Mesendoderm (in vitro differentiated cells): ENCODE data around the gene CALU.

ENCODE experiments used
- DNase-seq: peaks from one replicate; pipeline ENCODE4 v3.0.0; 2013
- H2AK5ac ChIP-seq: 2 replicates; pipeline ENCODE4 v1.6.1; 2013; ENCODE audit warnings: low read length, inconsistent platforms
- H2BK120ac ChIP-seq: 2 replicates; pipeline ENCODE4 v1.6.1; 2013; ENCODE audit warnings: low read depth, mild to moderate bottlenecking, low read length, moderate library complexity, mixed read lengths
- H2BK15ac ChIP-seq: replicated peaks from 2 replicates; pipeline ENCODE4 v1.6.1; 2013; ENCODE audit warnings: low read depth, mild to moderate bottlenecking, moderate library complexity
- H2BK5ac ChIP-seq: 2 replicates; pipeline ENCODE4 v1.6.1; 2013; ENCODE audit warnings: low read length, inconsistent platforms
- H3K18ac ChIP-seq: 2 replicates; pipeline ENCODE4 v1.6.1; 2013; ENCODE audit warnings: mild to moderate bottlenecking, low read length, mixed read lengths
- H3K23ac ChIP-seq: one replicate; pipeline ENCODE4 v1.6.1; 2013; ENCODE audit warnings: low read length
- H3K27ac ChIP-seq: 2 replicates; pipeline ENCODE4 v1.5.1; 2013; ENCODE audit warnings: low read depth, mild to moderate bottlenecking, inconsistent platforms, low read length, moderate library complexity
- H3K27me3 ChIP-seq: 2 replicates; pipeline ENCODE4 v1.6.1; 2013; ENCODE audit warnings: low read length, control low read depth, mild to moderate bottlenecking, inconsistent platforms; ENCODE audit not compliant: insufficient read depth, poor library complexity
- H3K36me3 ChIP-seq: 2 replicates; pipeline ENCODE4 v1.6.1; 2013; ENCODE audit warnings: low read length, inconsistent platforms; ENCODE audit not compliant: control insufficient read depth, insufficient read depth
- H3K4ac ChIP-seq: one replicate; pipeline ENCODE4 v1.6.1; 2013; ENCODE audit warnings: low read depth, mild to moderate bottlenecking, low read length, moderate library complexity
- H3K4me1 ChIP-seq: 2 replicates; pipeline ENCODE4 v1.6.1; 2013; ENCODE audit warnings: low read depth, low read length, inconsistent platforms; ENCODE audit not compliant: control insufficient read depth
- H3K4me2 ChIP-seq: 2 replicates; pipeline ENCODE4 v1.6.1; 2013; ENCODE audit warnings: low read length
- H3K4me3 ChIP-seq: 2 replicates; pipeline ENCODE4 v1.5.1; 2013; ENCODE audit warnings: mild to moderate bottlenecking, low read length
- H3K56ac ChIP-seq: one replicate; pipeline ENCODE4 v1.6.1; 2013; ENCODE audit warnings: low read length
- H3K79me1 ChIP-seq: 2 replicates; pipeline ENCODE4 v1.6.1; 2013; ENCODE audit warnings: low read length, inconsistent platforms
- H3K79me2 ChIP-seq: 2 replicates; pipeline ENCODE4 v1.6.1; 2013; ENCODE audit warnings: mild to moderate bottlenecking, low read length; ENCODE audit not compliant: control insufficient read depth, insufficient read depth
- H3K9ac ChIP-seq: 2 replicates; pipeline ENCODE4 v1.6.1; 2013; ENCODE audit warnings: low read length, inconsistent platforms
- H4K5ac ChIP-seq: one replicate; pipeline ENCODE4 v1.6.1; 2013; ENCODE audit warnings: low read length
- H4K8ac ChIP-seq: one replicate; pipeline ENCODE4 v1.6.1; 2013; ENCODE audit warnings: low read depth, mild to moderate bottlenecking, control low read depth, low read length, moderate library complexity
- WGBS: extraction: QIAGEN DNeasy Blood & Tissue Kit; methylation state at CpG from one replicate; pipeline ENCODE4 v1.1.7; 2013; ENCODE audit warnings: low lambda C conversion rate, missing lambda C conversion rate; ENCODE audit not compliant: insufficient coverage; ENCODE audit errors: extremely low coverage; 5-methylcytosine and 5-hydroxymethylcytosine counted together

CALU gene

DNA sequence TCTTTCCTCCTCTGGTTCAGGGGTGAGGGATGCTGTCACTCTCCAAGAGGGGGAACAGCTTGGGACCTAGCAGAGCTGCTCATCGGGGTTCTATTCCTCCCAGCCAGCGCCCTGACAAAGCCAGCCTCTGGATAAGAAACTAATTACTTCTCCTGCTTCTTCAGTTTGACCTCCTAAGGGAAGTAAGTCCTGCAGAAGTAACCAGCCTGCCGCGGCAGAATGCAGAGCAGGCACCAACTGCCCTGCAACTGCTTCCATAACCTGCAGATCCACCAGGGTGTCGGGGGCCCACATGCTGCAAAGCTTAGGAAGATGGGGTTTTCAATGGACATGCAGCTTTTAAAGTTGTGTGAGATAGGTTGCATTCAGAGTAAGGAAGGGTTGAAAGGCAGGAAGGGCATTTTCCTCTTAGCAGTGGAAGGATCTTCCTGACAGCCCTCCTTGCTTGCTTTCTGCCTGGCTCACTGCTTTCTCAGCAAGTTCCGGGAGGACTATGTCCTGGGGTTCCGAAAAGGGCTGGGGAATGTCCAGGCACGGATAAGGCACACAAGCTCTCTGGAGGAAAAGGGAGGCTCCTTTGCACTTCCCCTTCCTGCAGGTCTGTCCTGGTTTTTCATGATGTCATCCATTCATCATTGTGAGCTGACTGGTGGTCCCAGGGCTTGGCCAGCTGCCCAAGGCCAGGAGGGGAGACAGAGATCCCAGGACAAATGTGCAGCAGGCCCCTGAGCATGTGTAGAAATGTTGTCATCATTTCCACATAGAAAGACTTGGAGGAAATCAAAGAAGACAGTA, 24.3 kb upstream of the CALU start:
- Histone ChIP-seq H3K36me3 (no peaks in the 10 kb centered on the region), H3K56ac (no peak overlapping the region), H3K4me3 (no peak overlapping the region), H4K8ac (no peak overlapping the region), H3K27me3 (no peaks in the 10 kb centered on the region), H3K79me1 (no peaks in the 10 kb centered on the region), H2BK15ac (no peak overlapping the region), H2AK5ac (no peak overlapping the region), H3K4me1 (no peaks in the 10 kb centered on the region), H3K9ac (no peak overlapping the region), H4K5ac (no peak overlapping the region), H3K4ac (no peak overlapping the region), H3K27ac (no peak overlapping the region), H2BK5ac (no peak overlapping the region), H2BK120ac (no peak overlapping the region), H3K23ac (no peak overlapping the region), H3K79me2 (no peaks in the 10 kb centered on the region), H3K18ac (no peak overlapping the region), H3K4me2 (no peak overlapping the region)
- DNase-seq: no peak
- no CpG with 5 or more reads among the region's 8 CpGs for WGBS

DNA sequence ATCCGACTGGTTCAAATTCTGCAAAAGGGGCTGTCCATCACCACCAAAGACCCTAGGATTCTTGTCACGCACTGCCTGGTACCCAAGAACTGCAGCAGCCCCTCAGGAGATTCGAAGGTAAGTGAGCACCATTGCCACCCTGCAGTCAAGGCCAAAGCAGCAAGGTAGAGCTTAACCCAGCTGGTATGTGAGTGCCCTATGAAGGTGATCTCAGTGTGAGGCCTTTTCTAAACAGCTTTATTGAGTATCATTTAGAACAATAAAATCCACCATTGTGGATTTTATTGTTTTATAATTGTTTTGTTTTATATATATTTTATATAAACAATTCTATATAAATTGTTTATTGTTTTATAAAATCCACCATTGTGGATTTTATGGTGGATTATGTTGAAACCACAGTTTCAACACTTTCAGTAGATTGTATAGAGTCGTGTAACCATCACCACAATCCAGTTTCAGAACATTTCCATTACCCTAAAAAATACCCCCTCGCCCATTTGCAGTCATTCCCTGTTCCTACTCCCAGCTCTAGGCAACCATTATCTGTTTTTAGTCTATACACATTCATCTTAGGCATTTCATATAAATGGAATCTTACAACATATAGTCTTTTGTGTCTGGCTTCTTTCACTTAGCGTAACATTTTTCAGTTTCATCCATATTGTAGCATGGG, 20.1 kb upstream of the CALU start:
- H4K8ac ChIP-seq: no peak overlapping the region
- no CpG with 5 or more reads among the region's 6 CpGs for WGBS

DNA sequence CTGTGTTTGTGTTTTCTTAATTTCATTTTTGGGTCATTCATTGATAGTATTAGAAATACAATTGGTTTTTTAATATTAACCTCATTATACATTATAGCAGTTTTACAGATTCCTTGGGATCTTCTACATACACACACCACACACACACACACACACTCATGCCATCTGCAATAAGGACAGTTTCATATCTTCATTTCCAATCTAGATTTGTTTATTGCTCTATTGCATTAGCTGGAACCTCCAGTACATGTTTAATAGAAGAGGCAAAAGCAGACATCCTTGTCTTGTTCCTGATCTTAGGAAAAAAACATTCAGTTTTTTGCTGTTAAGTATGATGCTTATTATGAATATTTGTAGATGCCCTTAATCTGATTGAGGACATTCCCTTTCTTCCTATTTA, 17.8 kb upstream of the CALU start:
- Histone ChIP-seq H3K56ac (no peak overlapping the region), H3K23ac (no peak overlapping the region), H3K36me3 (no peaks in the 10 kb centered on the region), H4K8ac (no peak overlapping the region), H3K4me2 (no peak overlapping the region), H3K4ac (no peak overlapping the region), H3K18ac (no peak overlapping the region), H2AK5ac (no peak overlapping the region), H2BK15ac (no peak overlapping the region), H3K79me2 (no peaks in the 10 kb centered on the region), H3K4me3 (no peak overlapping the region), H4K5ac (no peak overlapping the region), H3K9ac (no peak overlapping the region), H3K4me1 (no peaks in the 10 kb centered on the region), H2BK120ac (no peak overlapping the region), H3K27ac (no peak overlapping the region), H3K79me1 (no peaks in the 10 kb centered on the region), H2BK5ac (no peak overlapping the region), H3K27me3 (no peaks in the 10 kb centered on the region)
- DNase-seq: no peak

More for the DNA sequence above, 20.1 kb upstream of the CALU start:
- Histone ChIP-seq H2BK120ac (no peak overlapping the region), H3K27ac (no peak overlapping the region), H3K56ac (no peak overlapping the region), H3K23ac (peak overlapping the region; percentile 66), H2BK5ac (no peak overlapping the region), H3K9ac (no peak overlapping the region), H4K5ac (no peak overlapping the region), H3K4ac (no peak overlapping the region), H3K79me2 (no peaks in the 10 kb centered on the region), H3K79me1 (no peaks in the 10 kb centered on the region), H3K4me2 (no peak overlapping the region), H3K4me1 (no peaks in the 10 kb centered on the region), H3K27me3 (no peaks in the 10 kb centered on the region), H3K4me3 (no peak overlapping the region), H3K18ac (no peak overlapping the region), H3K36me3 (no peaks in the 10 kb centered on the region), H2BK15ac (no peak overlapping the region), H2AK5ac (no peak overlapping the region)
- DNase-seq: no peak

DNA sequence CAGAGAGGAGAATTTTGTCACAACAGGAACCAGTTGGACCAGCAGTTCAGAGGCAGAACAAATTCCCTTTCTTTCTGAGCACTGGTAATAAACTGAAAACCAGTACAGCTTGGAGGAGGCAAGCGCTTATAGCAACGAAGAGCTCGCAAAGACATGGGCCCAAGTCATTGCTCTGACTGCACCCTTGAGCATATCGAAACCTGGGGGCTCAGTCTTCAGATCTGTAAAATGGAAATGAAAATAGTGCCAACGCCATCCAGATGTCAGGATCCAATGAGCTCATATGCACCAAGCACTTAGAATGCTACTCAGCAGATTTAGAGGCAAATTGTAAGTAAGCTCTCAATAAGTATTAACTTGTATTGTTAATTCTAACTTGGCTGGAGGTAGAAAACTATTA, 14.4 kb upstream of the CALU start:
- Histone ChIP-seq H3K18ac (no peak overlapping the region), H3K27ac (peak overlapping the region; percentile 44), H3K4me3 (no peak overlapping the region), H2AK5ac (no peak overlapping the region), H3K9ac (no peak overlapping the region), H3K79me1 (no peaks in the 10 kb centered on the region), H3K27me3 (no peaks in the 10 kb centered on the region), H3K79me2 (no peaks in the 10 kb centered on the region), H2BK5ac (no peak overlapping the region), H3K36me3 (no peaks in the 10 kb centered on the region), H3K56ac (no peak overlapping the region), H3K4ac (no peak overlapping the region), H2BK120ac (no peak overlapping the region), H4K8ac (no peak overlapping the region), H3K4me2 (no peak overlapping the region), H3K4me1 (no peaks in the 10 kb centered on the region), H2BK15ac (no peak overlapping the region), H4K5ac (no peak overlapping the region), H3K23ac (no peak overlapping the region)
- DNase-seq: no peak
- WGBS: no CpG with 5 or more reads among the region's 5 CpGs

DNA sequence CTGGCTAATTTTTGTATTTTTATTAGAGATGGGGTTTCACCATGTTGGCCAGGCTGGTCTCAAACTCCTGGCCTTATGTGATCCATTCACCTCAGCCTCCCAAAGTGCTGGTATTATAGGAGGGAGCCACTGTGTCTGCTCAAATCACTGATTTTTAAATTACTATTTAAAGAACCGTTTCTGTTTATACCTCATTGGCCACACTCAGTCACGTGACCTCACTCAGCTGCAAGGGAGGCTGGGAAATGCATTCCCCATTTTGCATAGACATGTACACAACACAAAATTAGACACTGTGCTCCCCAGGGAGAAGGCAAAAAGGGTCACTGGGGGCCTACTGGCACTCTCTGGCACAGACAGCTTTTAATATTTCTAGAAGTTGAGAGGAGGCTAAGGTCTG, 13.6 kb upstream of the CALU start:
- no peaks in the 10 kb centered on the region for H3K79me1 ChIP-seq
- no peak overlapping the region for H3K4me3 ChIP-seq
- no peak overlapping the region for H3K18ac ChIP-seq
- no peaks in the 10 kb centered on the region for H3K27me3 ChIP-seq
- no peak overlapping the region for H2BK120ac ChIP-seq
- no peaks in the 10 kb centered on the region for H3K79me2 ChIP-seq
- H3K9ac ChIP-seq: no peak overlapping the region
- H3K36me3 ChIP-seq: no peaks in the 10 kb centered on the region
- no peak overlapping the region for H3K23ac ChIP-seq
- H4K8ac ChIP-seq: no peak overlapping the region
- H3K4ac ChIP-seq: no peak overlapping the region
- H3K4me1 ChIP-seq: no peaks in the 10 kb centered on the region
- no peak overlapping the region for H4K5ac ChIP-seq
- no peak overlapping the region for H2BK15ac ChIP-seq
- H2AK5ac ChIP-seq: no peak overlapping the region
- H3K4me2 ChIP-seq: no peak overlapping the region
- no CpG with 5 or more reads among the region's 2 CpGs for WGBS
- H3K56ac ChIP-seq: no peak overlapping the region
- no peak overlapping the region for H2BK5ac ChIP-seq
- no peak for DNase-seq
- H3K27ac ChIP-seq: no peak overlapping the region
